ENCODE data around the gene PRKAG2.
"Not testable (repeated sequence)": the region's sequence is repeated elsewhere in the genome, so short reads cannot be mapped to it uniquely, and the experiment has no call there.

Gene PRKAG2

DNA sequence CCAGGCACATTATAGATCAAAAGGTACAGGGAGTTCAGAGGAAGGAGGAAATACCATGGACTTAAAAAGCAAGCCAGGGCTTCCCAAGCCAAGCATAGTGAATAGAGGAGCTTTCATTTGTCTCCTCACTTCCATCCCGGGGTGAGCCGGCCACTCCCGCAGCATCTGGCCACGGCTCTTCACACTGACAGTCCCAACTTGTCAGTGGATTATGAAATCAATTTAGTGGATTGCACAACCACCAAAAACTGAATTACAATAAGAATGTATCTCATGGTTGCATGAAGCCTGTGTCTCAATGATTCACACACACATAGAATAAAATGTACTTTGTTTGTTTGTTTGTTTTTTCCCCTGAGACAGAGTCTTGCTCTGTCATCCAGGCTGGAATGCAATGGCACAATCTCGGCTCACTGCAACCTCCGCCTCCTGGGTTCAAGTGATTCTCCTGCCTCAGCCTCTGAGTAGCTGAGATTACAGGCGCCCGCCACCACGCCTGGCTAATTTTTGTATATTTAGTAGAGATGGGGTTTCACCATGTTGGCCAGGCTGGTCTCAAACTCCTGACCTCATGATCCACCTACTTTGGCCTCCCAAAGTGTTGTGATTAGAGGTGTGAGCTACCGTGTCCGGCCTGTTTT is 79.1 kb downstream of the PRKAG2 start:
- DNase-seq = not testable (repeated sequence)

DNA sequence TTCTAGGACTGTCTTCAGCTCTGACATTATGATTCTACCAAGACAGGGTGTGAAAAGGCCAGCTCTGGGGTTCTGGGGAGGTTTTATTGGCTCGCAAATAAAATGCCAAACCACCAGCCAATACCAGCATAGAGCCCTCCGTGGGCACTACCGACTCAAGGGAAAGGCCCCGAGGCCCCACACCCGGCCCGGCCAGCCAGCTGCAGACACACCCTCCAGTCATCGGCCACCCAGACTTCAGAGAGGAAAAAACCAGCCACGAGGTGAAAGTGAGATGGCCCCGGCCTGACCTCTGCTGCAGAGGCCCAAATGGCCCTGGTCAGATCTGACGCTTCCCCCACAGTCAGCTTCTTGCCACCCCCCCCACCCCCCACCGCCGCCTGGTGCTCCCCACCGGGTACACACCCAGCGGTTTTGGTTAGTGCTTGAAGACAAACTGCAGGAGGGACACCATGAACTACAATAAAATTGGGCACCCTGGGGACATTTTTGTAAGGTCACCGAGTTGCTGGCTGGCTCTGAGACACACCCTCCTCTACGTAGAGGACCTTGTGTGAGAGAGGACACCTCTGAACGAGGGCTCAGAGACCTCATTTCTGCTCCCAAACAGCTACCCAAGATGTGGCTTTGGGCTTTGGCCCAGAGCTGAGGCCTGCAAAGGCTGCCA is 79.9 kb downstream of the PRKAG2 start:
- no peak for DNase-seq

DNA sequence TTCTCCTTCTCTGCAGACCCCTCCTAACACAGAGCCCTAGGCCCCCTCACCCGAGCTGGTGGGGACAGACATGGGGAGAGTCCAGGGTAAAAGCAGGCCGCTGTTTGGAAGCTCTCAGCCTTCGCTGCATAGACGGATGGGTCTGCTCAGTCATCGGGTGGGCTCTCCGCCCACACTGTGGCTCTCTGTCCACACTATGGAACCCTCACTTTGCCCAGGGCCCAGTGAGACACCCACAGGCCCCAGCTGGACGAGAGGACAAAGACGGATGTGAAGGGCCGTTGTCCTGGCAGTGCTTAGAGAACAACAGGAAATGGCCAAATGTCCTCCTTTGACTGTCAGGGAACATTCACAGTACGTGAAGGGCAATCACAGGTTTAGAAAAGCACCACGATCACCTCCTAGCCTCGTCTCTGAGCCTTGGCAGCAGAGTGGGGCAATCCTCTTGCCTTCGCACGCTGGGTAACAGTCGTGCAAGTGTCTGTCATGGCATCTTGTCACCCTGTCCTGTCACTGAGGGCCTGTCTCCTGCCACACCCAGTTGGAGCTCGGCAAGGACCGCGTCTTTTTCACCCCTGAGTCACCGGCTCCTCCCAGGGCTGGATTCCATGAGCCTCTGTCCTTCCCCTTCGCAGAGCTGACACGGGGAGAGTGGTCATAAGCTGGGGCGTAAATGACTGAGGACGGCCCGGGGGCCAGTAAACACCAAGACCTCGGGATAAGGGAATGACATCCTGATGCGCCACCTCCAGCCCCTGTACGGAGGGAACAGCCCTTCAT is 80.6 kb downstream of the PRKAG2 start:
- DNase-seq = no peak

DNA sequence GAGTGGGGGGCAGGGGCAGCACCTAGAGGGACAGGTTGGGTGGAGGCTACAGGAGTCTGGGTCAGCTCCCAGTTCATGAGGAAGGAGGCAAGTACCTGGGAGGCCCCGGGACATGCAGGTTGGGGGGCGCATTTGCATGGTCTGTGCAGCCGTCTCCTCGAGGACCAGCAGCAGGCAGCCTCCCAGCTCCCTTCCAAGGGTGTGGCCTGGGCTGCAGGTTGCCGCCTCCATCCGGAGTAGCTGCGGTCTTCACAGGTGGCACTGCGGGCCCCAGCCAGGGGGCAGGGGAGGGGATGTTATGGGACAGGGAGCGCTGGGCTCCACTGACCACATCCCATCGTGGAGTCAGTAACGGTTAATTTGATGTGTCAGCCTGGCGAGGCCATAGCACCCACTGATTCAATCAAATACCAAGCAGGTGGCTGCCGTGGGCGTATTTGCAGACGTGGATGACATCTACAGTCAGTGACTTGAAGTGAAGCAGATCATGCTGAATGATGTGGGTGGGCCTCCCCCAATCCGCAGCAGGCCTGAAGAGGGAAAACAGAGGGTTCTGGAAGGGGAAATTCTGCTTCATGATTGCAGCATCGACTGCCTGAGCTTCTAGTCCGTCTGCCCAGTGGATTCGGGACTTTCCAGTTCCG is 81.6 kb downstream of the PRKAG2 start:
- peak; percentile 24 for DNase-seq

DNA sequence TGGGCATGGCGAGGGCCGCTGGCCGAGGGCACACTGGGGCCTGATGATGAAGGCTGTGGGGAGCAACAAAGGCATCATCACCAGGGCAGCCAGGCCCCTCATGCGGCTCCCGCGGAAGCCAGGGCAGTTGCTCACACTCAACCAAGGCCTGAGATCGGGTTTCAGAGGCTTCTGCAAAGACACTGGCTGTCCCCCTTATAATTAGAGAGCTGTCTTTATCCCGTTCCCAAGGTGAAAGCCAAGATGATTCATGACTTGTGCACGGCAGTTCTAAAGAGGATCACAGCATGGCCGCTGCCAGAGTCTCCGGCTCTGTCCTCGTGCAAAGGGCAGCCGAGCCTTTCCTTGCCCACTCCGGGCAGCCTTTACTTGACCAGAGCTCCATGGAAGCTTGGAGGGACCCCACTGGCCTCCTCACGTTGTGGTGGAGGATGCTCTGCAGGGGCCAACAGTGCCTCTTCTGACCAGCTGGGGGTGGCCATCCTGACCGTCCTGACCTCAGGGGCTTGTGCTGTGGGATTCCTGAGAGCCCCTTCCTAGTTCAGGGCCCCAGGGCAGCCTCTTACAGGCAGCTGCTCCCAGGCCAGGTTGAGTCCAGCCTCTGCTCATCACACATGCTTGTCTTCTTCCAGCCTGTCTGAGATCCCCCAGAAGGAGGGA is 82.3 kb downstream of the PRKAG2 start:
- no peak for DNase-seq

DNA sequence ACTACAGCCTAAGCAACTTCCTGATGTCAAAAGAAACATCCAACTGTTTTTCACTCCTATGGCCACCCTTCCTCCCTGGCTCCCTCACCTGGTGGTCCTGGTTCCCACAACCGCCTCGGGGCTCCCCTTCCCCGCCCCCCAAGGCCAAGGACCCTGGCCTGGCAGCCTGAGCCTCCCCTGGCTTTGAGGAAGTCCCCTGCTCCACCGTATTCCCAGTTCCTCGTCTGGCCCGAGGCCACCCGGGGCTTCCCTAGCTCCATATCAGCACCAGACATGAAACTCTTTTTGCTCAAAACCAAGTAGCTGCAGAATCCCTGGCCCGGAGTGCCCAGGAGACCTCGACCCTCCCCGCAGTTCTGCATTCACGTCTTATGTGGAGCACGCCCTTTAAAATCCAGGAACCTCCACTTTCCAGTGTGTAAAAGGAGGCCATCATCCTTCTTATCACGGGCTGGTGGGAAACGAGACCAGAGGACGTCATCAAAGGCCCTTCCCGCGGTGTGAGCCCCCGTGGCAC is 82.9 kb downstream of the PRKAG2 start:
- DNase-seq = no peak

DNA sequence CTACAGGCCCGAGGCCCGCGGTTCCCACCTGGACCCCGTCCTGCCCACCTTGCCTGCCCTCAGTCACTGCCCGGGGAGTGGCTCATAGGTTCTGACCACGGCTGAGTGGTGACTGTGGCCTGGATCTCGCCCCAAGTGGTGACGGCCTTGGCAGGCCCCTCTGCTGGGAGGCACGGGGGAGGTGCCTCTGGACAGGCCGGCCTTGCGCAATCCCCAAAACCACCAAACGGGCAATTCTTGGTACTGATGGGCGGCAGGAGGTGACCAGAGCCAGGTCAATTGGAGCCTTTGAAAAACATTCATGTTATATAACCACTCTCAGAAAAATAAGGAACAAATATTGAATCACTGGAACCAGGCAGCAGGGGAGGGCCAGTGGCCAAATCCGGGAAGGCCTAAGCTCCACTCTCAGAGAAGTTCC is 83.4 kb downstream of the PRKAG2 start:
- DNase-seq = no peak

DNA sequence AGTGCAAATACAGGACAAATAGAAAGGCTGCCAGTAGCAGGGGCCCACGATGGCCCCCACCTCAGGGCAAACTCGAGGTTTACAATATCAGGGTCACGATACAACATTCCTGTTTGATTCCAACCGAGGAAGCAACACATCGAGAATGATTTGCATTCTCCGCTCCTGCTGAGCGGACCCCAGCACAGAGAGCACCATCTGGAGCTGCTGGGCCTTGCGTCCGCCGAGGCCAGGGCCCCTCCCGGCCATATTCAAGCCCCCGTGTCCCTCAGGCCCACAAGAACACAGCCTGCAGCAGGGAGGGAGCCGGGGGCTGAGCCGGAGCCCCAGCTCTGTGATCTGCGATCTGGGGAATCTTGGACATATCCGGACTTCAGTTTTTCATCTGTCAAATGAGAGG is 84.3 kb downstream of the PRKAG2 start:
- DNase-seq = peak; percentile 56

DNA sequence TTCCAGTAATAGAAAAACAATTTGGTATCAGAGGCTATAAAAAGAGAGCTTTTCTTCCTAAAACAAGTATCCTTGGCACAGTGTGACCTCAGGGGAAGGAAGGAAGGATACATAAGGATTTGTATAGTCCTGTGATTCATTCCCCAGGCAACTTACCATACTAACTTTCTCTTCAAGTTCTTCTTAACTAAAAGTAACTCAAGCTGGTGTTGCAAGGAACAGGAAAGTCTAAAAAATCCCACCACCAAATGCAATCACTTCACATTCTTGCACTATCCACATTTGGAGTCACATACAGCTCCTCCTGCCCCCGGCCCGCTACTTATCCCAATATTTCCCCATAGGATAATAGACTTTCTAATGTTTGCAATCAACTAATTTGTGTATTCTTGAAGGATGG is 84.8 kb downstream of the PRKAG2 start:
- DNase-seq = no peak

DNA sequence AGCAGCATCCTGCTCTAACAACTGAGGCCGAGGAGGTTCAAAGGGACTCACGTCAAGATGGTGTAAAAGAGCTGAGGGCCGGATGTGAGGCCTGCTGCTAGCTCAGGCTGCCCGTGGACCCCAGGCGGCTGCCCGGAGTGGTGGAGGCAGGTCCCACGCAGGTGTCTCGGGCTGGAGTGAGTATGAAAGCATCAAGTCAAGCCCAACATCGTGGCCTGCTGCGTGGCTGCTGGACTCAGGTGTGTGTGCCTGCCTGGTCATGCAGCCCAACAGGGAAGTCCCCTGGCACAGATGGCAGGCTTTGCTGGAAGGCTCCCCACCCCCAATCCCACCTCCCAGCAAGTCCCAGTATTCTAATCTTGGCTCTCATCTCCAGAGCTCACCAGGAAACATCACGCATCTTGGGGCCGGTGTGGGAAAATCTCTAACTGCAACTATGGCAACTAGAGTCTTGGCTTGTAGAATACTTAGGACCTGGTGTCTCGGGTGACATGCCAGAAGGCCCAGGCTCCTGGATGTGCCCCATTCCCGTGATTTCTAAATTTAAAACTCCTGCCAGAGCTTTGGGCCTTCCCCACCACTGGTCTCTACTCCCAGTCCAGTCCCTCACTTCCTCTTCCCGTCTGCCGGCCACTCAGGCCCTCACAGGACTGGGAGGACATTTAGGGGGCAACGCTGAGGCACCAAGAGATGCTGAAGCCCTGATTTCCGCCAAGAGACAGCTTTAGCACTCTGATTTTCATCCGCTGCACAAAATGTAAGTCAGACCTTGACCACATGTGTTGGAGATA is 85.9 kb downstream of the PRKAG2 start:
- DNase-seq = no peak

DNA sequence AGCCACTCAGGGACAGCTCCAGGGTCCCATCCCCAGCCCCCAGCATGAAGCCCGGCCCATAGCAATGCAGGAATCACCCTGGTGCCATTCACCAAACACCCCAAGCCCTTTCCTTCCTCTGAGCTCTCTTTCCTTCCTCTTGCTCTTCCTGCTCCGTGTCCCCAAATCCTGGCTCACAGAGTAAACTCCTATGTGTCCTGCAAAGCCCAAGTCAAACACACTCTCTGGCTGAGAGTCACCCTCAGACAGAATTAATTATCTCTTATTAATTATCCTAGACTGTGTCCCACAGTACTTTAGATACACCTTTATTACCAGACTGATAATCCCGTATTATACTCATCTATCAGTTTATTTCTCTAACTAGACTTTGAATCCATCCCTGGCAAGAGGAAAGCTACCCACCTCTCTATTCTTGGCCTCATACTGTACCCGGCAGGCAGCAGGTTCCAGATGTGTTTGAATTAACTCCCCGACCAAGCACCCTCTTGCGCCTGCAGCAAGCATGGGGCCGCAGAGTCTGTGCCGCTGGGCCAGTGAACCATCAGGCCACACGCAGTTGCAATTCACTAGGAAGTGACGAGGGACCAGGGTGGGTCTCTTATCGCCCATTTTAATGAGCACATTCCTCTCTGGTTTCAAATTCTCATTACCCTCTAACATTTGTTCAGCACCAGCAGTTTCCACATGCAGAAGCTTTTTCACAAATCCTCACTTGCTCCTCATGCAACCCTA is 86.7 kb downstream of the PRKAG2 start:
- DNase-seq = no peak

DNA sequence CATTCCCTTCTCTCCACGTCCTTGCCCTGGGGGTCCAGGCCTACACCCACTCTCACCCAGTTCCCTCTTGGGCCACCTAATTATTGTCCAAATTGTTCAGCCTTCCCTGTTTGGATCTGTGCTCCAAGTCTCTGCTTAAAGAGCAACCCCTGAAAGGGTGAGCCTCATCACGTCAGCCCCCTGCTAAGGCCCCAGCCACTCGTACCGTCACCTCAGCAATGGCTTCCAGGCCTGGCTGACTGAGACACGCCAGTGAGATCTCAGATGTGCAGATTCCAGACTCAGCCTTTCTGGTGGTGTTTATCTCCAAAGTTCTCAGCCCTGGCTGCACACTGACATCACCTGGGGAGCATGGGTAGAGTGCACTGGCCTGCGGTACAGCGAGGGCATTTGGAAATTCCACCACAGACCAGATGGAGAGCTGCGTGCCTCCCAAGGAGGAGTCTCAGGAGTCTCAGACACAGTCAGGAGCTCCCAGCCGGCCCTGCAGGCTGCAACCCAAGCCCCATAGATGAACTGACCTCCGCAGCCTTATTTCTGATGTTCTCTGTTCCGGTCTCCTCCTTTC is 87.5 kb downstream of the PRKAG2 start:
- no peak for DNase-seq

DNA sequence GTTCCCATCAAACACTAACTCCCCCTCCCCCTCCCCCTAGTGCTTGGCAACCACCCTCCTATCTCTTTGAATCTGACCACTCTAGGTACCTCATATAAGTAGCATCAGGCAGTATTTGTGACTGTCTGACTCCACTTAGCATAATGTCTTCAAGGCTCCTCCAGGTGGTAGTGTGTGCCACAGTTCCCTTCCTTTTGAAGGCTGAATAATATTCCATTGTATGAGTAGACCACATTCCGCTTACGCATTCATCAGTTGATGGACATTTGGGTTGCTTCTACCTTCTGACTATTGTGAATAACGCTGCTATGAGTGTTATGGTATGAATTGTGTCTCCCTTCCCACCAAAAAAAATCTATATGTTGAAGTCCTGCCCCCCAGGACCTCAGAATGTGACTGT is 89.6 kb downstream of the PRKAG2 start:
- no peak for DNase-seq

DNA sequence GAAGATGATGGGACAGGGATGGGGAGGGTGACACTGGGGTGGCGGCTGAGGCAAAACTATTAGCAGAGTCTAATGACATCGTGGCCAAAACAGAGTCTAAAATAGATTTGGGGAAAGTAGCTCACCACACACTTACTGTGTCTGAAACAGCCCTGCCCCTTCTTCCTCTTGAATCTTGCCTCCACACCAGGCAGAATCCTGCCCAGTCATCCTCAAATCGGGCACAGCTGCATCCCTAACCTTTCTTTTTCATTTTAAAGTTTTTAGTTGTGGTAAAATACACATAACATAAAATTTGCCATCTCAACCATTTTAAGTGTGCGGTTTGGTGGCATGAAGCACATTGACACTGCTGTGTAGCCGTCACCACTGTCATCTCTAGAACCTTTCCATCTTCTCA is 90.0 kb downstream of the PRKAG2 start:
- DNase-seq = no peak

DNA sequence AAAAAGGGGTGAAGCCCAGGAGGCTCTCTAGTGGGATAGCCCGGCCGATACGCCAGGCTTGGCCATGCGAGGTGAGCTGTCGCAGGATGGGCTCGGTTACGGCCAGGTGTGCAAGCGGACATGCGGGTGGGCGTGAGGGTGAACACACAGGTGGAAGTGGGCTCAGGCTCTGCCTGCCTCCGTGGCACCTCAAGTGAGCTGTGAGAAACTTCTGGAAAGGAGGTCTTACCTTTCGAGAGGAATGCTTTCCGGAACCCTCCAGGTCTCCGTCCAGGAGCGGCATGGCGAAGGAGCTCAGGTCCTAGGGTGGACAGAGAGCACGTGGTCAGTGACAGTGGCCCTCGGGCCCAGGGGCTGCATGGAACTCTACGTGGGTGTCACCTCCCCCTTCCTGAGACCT is 90.7 kb downstream of the PRKAG2 start:
- no peak for DNase-seq

DNA sequence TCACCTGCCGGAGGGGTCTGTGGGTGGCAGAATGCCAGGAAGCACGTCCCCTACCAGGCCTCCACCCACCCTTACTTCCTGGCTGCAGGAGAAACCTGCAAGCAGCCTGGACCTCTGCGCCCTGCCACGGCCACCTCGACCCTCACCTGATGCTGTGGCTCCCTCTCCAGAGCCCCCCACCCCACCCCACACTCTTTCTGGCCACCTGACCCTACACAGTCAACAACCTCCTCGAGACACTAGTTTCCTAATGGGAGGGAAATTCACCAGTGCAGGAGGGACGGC is 91.3 kb downstream of the PRKAG2 start:
- no peak for DNase-seq

DNA sequence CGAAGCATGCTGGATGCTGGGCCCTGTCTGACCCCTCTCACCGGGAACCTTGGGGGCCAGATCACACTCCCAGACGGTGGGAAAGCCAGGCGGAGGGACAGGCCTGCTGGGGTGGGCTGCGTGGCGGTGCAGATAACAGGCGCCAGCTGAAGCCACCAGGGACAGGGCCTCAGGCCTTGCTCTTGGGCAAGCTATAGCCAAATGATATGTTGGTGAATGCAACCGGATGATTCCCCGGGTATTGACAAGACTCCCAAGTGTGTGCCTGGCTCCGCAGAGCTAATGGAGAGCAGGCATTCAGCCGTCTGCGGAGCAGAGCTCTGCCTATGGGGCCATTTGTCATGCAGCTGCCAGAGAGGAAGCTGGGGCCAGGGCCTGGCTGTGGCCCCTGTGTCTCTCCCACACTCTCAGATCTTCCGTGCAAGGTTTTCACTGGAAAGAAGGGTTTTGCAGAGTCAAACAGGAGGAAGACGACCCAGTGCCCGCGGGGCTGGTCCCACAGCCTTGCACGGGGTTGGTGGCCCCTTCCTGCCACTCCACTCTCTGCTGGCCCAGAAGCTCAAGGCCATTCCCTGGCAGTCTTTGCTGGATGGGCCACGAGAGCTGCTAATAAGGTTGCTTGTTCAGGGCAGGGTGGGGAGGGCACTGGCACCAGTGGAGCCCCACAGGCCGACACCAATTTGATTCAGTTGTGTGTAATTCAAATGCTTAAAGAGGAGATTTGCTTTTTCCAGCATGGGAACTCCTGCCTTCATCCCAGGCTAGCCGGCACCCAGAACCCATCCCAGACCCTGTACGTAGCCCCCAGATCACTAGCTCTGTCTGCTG is 91.8 kb downstream of the PRKAG2 start:
- peak; percentile 45 for DNase-seq

DNA sequence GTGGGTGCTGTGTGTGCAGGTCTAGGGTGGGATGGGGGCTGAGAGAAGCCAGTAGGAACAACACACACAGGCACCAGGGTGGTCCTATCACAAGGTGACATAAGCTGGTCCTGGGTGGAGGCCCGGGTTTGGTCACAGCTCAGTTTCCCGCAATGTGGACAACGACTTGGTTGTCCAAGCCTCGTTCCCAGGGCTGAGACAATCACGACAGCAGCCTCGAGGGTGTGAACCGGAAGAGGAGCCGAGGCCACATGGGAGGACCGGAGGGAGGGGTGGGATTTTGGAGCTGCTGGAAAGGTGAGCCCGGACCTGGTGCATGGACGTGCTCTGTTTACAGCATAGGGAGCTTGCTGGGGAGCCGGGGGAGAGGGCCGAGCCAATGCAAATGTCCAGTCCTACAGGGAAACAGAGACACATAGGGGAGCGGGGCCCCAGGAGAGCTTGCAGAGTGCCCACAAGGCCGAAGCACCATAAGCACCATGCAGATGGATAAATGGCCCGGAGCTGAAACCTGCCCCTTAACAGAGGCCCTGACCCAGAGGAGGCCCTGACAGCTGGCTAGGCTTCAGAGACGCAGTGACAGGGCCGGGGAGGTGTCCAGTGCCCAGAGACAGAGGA is 92.8 kb downstream of the PRKAG2 start:
- no peak for DNase-seq

DNA sequence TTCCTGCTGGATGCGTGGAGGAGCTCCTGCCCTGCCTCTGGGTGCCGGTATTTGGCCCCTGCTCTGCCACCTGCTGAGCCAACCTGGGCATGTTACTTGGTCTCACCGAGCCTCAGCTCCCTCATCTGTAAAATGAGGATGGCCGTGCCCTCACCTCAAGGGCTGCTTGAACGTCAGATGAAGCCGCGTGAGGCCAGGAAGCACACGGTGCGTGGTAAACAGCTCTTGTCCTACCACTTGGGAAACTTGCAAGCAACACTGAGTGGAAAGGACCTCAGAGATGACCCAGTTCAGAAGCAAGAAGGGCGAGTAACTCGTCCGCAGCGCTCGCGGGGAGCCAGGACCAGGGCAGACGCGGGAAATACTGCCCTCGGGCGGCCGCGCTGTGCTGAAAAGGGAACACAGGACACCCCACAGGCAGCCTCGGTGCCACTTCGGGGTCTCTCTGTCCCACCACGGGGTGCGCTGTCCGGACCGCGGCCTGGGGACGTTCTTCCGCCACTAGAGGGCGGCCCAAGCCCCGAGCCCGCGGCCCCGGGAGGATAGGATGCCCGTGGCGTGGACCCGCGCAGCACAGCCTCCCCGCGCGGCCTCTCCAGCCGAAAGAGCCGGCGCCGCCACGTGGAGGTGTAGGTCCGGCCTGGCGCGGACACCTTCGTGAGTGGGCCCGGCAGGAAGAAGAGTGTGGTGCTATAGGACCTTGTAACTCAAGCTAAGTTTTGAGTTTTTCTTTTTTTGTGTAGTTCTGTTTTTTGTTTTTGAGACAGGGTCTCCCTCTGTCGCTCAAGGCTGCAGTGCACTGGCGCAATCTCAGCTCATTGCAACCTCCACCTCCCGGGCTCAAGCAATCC is 94.1 kb downstream of the PRKAG2 start:
- peak; percentile 85 for DNase-seq

Measured in eye (tissue), 1 donor.